Measurements from ENCODE around the gene BCAS4.
"Not testable (repeated sequence)": the region's sequence is repeated elsewhere in the genome, so short reads cannot be mapped to it uniquely, and the experiment has no call there.

The BCAS4 gene

GRCh38 chr20:50794846-50795634 lies at the start of gene BCAS4:
TSS of gene BCAS4 (plus strand) at chr20:50795061. CDS start at chr20:50795084, 23 bp downstream.
- DNase-seq = peak; percentile 88

- no peak for DNase-seq
Observed at GRCh38 chr20:50745634-50746137, 49.2 kb upstream of the BCAS4 start.

GRCh38 chr20:50746138-50746940 lies 48.5 kb upstream of the BCAS4 start:
- DNase-seq = no peak

GRCh38 chr20:50747275-50747674 lies 47.6 kb upstream of the BCAS4 start:
- DNase-seq = no peak

GRCh38 chr20:50750145-50750671 lies 44.7 kb upstream of the BCAS4 start:
- DNase-seq = no peak

GRCh38 chr20:50753152-50753551 lies 41.7 kb upstream of the BCAS4 start:
- DNase-seq = no peak

- DNase-seq = no peak
Observed at GRCh38 chr20:50754420-50754819, 40.4 kb upstream of the BCAS4 start.

GRCh38 chr20:50756447-50756846 lies 38.4 kb upstream of the BCAS4 start:
- no peak for DNase-seq

GRCh38 chr20:50758469-50758868 lies 36.4 kb upstream of the BCAS4 start:
- DNase-seq = no peak

GRCh38 chr20:50758992-50759391 lies 35.9 kb upstream of the BCAS4 start:
- DNase-seq = no peak

- DNase-seq = no peak
Observed at GRCh38 chr20:50759678-50760077, 35.2 kb upstream of the BCAS4 start.

- DNase-seq = no peak
Observed at GRCh38 chr20:50762045-50762422, 32.8 kb upstream of the BCAS4 start.

GRCh38 chr20:50762435-50763220 lies 32.2 kb upstream of the BCAS4 start:
- peak; percentile 24 for DNase-seq

- DNase-seq = not testable (repeated sequence)
Observed at GRCh38 chr20:50763550-50764458, 31.1 kb upstream of the BCAS4 start.

- not testable (repeated sequence) for DNase-seq
Observed at GRCh38 chr20:50765251-50765650, 29.6 kb upstream of the BCAS4 start.

GRCh38 chr20:50765674-50766073 lies 29.2 kb upstream of the BCAS4 start:
- DNase-seq = no peak

- DNase-seq = not testable (repeated sequence)
Observed at GRCh38 chr20:50766955-50767809, 27.7 kb upstream of the BCAS4 start.

GRCh38 chr20:50768991-50769390 lies 25.9 kb upstream of the BCAS4 start:
- not testable (repeated sequence) for DNase-seq

GRCh38 chr20:50769551-50770085 lies 25.2 kb upstream of the BCAS4 start:
- not testable (repeated sequence) for DNase-seq

GRCh38 chr20:50771419-50772080 lies 23.3 kb upstream of the BCAS4 start:
- not testable (repeated sequence) for DNase-seq

All from T1000 (cell line).